ENCODE results near the gene ACP1. TPM values are rescaled to one million over a fixed set of nuclear protein-coding genes. Genes with fewer than 3 reads are reported as not detected.

ACP1 gene
- total and polyA plus RNA-seq, 2 experiments from 2014 or later, result 189 to 281 TPM

DNA sequence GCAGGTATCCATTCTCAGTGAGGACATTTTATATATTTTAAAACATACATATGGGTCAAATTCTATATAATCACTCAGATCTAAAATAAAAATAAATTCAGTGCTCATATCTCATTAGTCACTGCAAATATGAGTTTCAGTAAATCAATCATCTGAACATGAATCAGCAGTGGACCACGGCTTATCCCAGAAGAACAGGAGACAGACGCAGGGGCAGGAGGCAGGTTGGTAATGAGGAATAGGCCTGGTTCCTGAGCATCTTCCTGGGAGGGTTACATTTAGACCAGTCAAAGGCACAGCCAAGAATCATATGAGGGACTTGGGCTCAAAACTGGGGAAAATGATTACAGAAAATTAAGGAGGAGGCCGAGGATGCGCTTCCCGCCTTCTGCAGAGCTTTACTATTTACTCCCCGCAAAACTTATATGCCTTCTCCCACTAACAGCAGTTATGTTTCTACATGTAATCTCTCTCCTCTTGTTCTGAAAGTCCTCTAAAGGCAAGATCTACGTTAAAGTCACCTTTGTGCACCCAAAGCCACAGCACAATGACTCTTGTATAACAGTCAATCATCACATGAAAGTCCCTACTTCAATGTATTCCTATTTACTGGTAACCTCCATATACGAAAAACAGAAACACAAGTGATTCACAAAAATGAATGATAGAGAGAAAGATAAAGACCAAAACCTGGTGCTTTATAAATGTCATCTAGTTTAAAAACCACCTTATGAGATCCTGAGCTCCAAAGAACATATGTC lies 36.0 kb upstream of the ACP1 start (continued):
- TF ChIP-seq, protein P1, sequence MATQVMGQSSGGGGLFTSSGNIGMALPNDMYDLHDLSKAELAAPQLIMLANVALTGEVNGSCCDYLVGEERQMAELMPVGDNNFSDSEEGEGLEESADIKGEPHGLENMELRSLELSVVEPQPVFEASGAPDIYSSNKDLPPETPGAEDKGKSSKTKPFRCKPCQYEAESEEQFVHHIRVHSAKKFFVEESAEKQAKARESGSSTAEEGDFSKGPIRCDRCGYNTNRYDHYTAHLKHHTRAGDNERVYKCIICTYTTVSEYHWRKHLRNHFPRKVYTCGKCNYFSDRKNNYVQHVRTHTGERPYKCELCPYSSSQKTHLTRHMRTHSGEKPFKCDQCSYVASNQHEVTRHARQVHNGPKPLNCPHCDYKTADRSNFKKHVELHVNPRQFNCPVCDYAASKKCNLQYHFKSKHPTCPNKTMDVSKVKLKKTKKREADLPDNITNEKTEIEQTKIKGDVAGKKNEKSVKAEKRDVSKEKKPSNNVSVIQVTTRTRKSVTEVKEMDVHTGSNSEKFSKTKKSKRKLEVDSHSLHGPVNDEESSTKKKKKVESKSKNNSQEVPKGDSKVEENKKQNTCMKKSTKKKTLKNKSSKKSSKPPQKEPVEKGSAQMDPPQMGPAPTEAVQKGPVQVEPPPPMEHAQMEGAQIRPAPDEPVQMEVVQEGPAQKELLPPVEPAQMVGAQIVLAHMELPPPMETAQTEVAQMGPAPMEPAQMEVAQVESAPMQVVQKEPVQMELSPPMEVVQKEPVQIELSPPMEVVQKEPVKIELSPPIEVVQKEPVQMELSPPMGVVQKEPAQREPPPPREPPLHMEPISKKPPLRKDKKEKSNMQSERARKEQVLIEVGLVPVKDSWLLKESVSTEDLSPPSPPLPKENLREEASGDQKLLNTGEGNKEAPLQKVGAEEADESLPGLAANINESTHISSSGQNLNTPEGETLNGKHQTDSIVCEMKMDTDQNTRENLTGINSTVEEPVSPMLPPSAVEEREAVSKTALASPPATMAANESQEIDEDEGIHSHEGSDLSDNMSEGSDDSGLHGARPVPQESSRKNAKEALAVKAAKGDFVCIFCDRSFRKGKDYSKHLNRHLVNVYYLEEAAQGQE (IDR thresholded peaks at IDR 0.05; ENCODE audit: unreplicated experiment), result no peak
- TF ChIP-seq EZH2phosphoT487 (IDR thresholded peaks at IDR 0.05; ENCODE audit: unreplicated experiment) (no peak), CREB1 (CRISPR knock-in tag; IDR thresholded peaks at IDR 0.05; ENCODE audit: low read depth) (no peak), ZNF331 (CRISPR knock-in tag; IDR thresholded peaks at IDR 0.05; ENCODE audit: low read depth) (no peak), STAT1 (IDR thresholded peaks at IDR 0.05; ENCODE audit: unreplicated experiment) (no peak), JUNB (IDR thresholded peaks at IDR 0.05; ENCODE audit: unreplicated experiment) (no peak), ZNF114 (CRISPR knock-in tag; IDR thresholded peaks at IDR 0.05) (no peak), NANOG (IDR thresholded peaks at IDR 0.05; ENCODE audit: borderline replicate concordance) (no peak)
- TF ChIP-seq, protein P2, sequence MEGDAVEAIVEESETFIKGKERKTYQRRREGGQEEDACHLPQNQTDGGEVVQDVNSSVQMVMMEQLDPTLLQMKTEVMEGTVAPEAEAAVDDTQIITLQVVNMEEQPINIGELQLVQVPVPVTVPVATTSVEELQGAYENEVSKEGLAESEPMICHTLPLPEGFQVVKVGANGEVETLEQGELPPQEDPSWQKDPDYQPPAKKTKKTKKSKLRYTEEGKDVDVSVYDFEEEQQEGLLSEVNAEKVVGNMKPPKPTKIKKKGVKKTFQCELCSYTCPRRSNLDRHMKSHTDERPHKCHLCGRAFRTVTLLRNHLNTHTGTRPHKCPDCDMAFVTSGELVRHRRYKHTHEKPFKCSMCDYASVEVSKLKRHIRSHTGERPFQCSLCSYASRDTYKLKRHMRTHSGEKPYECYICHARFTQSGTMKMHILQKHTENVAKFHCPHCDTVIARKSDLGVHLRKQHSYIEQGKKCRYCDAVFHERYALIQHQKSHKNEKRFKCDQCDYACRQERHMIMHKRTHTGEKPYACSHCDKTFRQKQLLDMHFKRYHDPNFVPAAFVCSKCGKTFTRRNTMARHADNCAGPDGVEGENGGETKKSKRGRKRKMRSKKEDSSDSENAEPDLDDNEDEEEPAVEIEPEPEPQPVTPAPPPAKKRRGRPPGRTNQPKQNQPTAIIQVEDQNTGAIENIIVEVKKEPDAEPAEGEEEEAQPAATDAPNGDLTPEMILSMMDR (conservative IDR thresholded peaks at IDR 0.05; ENCODE audit: low read depth in 2 of 2), result no peak

DNA sequence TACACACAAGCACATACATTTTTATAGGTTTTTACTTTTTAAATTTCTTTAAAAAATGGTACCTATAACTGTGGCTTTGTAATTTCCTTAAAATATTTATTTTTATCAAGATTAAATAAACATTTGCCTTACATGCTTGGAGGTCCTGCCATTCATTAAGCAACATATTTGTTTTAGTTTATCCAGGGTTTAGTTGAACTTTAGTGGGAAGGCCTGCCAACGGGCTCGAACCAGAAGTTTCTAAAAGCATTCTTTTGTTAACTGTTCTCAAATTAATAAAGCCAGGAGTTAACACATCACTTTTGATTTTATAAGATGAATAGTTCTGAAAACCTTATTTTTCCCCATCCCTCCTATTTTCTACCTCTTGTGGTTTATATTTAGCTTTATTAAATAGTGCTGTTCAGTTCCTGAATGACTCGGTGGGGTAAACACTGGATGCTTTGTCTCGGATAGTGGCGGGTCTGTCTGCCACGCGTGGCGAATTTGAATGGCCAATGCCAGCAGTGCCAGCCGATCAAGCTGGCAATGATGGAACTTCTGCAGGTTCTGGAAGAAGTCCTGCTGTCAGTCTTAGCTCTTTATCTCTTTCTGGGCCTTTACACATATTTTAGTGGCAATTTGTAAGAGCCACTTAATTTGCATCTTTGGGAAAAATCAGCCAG lies 33.1 kb upstream of the ACP1 start:
- H3K27ac Mint-ChIP-seq, result no peak overlapping the region
- Histone ChIP-seq H4K20me1 (replicated peaks; ENCODE audit: insufficient read depth) (no peaks in the 10 kb centered on the region), H3K79me2 (replicated peaks; ENCODE audit: insufficient read depth) (no peaks in the 10 kb centered on the region), H3K4me2 (no peak overlapping the region), H3K27me3 (ENCODE audit: insufficient read depth) (no peaks in the 10 kb centered on the region), H3K9me2 (ENCODE audit: insufficient read depth) (peaks cover 5% of the 10 kb centered on the region; the same call in 1 of the 2 replicates), H3F3A (replicated peaks; ENCODE audit: low read depth) (no peaks in the 10 kb centered on the region), H3K27ac (ENCODE audit: low read depth) (no peak overlapping the region), H3K4me3 (no peak overlapping the region), H2AFZ (no peak overlapping the region), H3K36me3 (ENCODE audit: insufficient read depth) (no peaks in the 10 kb centered on the region), H3K4me1 (ENCODE audit: insufficient read depth) (peaks cover 17% of the 10 kb centered on the region)
- ATAC-seq (no peak), DNase-seq (ENCODE audit: low spot score) (no peak)
- H3K27me3 Mint-ChIP-seq (ENCODE audit: insufficient read depth, low read depth, poor library complexity), result no peaks in the 10 kb centered on the region
- H3K4me3 Mint-ChIP-seq, result no peak overlapping the region
- peaks cover 23% of the 10 kb centered on the region for H3K4me1 Mint-ChIP-seq
- no peaks in the 10 kb centered on the region for H3K9me3 Mint-ChIP-seq
- peaks cover 19% of the 10 kb centered on the region for H3K36me3 Mint-ChIP-seq (ENCODE audit: low read depth)
- TF ChIP-seq ZNF331 (CRISPR knock-in tag; IDR thresholded peaks at IDR 0.05; ENCODE audit: low read depth) (no peak), EZH2phosphoT487 (IDR thresholded peaks at IDR 0.05; ENCODE audit: unreplicated experiment) (no peak), STAT1 (IDR thresholded peaks at IDR 0.05; ENCODE audit: unreplicated experiment) (no peak), POLR2AphosphoS5 (IDR thresholded peaks at IDR 0.05; ENCODE audit: low read depth) (no peak), CREB1 (CRISPR knock-in tag; IDR thresholded peaks at IDR 0.05; ENCODE audit: low read depth) (no peak), JUNB (IDR thresholded peaks at IDR 0.05; ENCODE audit: unreplicated experiment) (no peak), ZNF114 (CRISPR knock-in tag; IDR thresholded peaks at IDR 0.05) (no peak)
- TF ChIP-seq, protein P3, sequence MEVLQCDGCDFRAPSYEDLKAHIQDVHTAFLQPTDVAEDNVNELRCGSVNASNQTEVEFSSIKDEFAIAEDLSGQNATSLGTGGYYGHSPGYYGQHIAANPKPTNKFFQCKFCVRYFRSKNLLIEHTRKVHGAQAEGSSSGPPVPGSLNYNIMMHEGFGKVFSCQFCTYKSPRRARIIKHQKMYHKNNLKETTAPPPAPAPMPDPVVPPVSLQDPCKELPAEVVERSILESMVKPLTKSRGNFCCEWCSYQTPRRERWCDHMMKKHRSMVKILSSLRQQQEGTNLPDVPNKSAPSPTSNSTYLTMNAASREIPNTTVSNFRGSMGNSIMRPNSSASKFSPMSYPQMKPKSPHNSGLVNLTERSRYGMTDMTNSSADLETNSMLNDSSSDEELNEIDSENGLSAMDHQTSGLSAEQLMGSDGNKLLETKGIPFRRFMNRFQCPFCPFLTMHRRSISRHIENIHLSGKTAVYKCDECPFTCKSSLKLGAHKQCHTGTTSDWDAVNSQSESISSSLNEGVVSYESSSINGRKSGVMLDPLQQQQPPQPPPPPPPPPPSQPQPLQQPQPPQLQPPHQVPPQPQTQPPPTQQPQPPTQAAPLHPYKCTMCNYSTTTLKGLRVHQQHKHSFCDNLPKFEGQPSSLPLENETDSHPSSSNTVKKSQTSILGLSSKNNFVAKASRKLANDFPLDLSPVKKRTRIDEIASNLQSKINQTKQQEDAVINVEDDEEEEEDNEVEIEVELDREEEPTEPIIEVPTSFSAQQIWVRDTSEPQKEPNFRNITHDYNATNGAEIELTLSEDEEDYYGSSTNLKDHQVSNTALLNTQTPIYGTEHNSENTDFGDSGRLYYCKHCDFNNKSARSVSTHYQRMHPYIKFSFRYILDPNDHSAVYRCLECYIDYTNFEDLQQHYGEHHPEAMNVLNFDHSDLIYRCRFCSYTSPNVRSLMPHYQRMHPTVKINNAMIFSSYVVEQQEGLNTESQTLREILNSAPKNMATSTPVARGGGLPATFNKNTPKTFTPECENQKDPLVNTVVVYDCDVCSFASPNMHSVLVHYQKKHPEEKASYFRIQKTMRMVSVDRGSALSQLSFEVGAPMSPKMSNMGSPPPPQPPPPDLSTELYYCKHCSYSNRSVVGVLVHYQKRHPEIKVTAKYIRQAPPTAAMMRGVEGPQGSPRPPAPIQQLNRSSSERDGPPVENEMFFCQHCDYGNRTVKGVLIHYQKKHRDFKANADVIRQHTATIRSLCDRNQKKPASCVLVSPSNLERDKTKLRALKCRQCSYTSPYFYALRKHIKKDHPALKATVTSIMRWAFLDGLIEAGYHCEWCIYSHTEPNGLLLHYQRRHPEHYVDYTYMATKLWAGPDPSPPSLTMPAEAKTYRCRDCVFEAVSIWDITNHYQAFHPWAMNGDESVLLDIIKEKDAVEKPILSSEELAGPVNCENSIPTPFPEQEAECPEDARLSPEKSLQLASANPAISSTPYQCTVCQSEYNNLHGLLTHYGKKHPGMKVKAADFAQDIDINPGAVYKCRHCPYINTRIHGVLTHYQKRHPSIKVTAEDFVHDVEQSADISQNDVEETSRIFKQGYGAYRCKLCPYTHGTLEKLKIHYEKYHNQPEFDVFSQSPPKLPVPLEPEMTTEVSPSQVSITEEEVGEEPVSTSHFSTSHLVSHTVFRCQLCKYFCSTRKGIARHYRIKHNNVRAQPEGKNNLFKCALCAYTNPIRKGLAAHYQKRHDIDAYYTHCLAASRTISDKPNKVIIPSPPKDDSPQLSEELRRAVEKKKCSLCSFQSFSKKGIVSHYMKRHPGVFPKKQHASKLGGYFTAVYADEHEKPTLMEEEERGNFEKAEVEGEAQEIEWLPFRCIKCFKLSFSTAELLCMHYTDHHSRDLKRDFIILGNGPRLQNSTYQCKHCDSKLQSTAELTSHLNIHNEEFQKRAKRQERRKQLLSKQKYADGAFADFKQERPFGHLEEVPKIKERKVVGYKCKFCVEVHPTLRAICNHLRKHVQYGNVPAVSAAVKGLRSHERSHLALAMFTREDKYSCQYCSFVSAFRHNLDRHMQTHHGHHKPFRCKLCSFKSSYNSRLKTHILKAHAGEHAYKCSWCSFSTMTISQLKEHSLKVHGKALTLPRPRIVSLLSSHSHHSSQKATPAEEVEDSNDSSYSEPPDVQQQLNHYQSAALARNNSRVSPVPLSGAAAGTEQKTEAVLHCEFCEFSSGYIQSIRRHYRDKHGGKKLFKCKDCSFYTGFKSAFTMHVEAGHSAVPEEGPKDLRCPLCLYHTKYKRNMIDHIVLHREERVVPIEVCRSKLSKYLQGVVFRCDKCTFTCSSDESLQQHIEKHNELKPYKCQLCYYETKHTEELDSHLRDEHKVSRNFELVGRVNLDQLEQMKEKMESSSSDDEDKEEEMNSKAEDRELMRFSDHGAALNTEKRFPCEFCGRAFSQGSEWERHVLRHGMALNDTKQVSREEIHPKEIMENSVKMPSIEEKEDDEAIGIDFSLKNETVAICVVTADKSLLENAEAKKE (CRISPR knock-in tag; IDR thresholded peaks at IDR 0.05), result no peak

Measured in GM23338 (cell line).